ENCODE results near the gene GALR1. TPM values are rescaled to one million over a fixed set of nuclear protein-coding genes. Genes with fewer than 3 reads are reported as not detected.

GALR1 gene
- total and polyA plus RNA-seq, 2 donors (not counting 3 experiments of a cell fraction or from before 2014, with no cell fraction given) = not detected

DNA sequence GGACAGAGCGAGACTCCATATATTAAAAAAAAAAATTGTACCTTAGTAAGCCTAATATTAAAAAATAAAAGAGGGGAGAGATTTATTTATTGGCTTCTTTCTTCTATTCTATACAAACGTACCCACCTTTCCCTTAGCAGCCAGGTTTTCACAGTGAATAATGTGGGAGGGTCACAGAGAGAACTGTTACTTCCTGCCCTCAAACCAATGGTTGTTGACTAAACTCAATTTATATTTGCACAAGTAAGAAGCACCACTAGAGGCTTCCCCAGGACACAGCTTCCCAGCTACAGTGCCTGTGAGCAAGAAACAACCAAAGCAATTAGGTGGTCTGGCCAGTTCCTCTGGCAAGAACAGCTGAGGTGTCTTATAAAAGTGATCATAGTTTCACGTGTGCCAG, 28.9 kb upstream of the GALR1 start:
- no peak for TF ChIP-seq EZH2 (IDR thresholded peaks at IDR 0.05; ENCODE audit: borderline replicate concordance, low read depth, low read length, severe bottlenecking)
- no peak for TF ChIP-seq GATA2 (IDR thresholded peaks at IDR 0.05; ENCODE audit: insufficient read depth, insufficient read length, low read depth, low read length)
- no peak for TF ChIP-seq POLR2AphosphoS5 (IDR thresholded peaks at IDR 0.05; ENCODE audit: insufficient read depth, low read depth, low read length)
- TF ChIP-seq, protein P1, sequence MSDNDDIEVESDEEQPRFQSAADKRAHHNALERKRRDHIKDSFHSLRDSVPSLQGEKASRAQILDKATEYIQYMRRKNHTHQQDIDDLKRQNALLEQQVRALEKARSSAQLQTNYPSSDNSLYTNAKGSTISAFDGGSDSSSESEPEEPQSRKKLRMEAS (IDR thresholded peaks at IDR 0.05; ENCODE audit: insufficient read depth, insufficient read length) = no peak
- TF ChIP-seq, protein P2, sequence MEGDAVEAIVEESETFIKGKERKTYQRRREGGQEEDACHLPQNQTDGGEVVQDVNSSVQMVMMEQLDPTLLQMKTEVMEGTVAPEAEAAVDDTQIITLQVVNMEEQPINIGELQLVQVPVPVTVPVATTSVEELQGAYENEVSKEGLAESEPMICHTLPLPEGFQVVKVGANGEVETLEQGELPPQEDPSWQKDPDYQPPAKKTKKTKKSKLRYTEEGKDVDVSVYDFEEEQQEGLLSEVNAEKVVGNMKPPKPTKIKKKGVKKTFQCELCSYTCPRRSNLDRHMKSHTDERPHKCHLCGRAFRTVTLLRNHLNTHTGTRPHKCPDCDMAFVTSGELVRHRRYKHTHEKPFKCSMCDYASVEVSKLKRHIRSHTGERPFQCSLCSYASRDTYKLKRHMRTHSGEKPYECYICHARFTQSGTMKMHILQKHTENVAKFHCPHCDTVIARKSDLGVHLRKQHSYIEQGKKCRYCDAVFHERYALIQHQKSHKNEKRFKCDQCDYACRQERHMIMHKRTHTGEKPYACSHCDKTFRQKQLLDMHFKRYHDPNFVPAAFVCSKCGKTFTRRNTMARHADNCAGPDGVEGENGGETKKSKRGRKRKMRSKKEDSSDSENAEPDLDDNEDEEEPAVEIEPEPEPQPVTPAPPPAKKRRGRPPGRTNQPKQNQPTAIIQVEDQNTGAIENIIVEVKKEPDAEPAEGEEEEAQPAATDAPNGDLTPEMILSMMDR (IDR thresholded peaks at IDR 0.05; ENCODE audit: extremely low read depth in 1 of 2, insufficient read depth in 1 of 2, low read depth in 1 of 2, low read length in 2 of 2) = no peak
- no peak for TF ChIP-seq POLR2A (IDR thresholded peaks at IDR 0.05; ENCODE audit: low read depth, low read length)
- TF ChIP-seq MYC (IDR thresholded peaks at IDR 0.05; ENCODE audit: low read depth, low read length) = no peak
- TF ChIP-seq FOS (IDR thresholded peaks at IDR 0.05; ENCODE audit: borderline replicate concordance, insufficient read depth, low read length) = no peak
- TF ChIP-seq JUN (IDR thresholded peaks at IDR 0.05; ENCODE audit: borderline replicate concordance, insufficient read depth, insufficient read length, low read depth) = no peak
- no peak overlapping the region for H2AFZ ChIP-seq (ENCODE audit: low read depth, low read length)
- H3K9ac ChIP-seq (replicated peaks; ENCODE audit: extremely low read depth, insufficient read depth, low read length) = no peak overlapping the region
- FAIRE-seq = no peak
- intact Hi-C loops (cut with micrococcal nuclease) = no loop called here
- no peaks in the 10 kb centered on the region for H3K79me2 ChIP-seq (ENCODE audit: control insufficient read depth, insufficient read depth, low read length)
- no peaks in the 10 kb centered on the region for H3K9me3 ChIP-seq (replicated peaks; ENCODE audit: control insufficient read depth, insufficient read depth, low read length)
- no peaks in the 10 kb centered on the region for H3K9me1 ChIP-seq (replicated peaks; ENCODE audit: control insufficient read depth, extremely low read depth, insufficient read depth, low read length)
- no peaks in the 10 kb centered on the region for H3K4me1 ChIP-seq (ENCODE audit: control insufficient read depth, extremely low read depth, insufficient read depth, low read length)
- ChIA-PET POLR2A (no interaction called here), CTCF (no interaction called here)
- no peak overlapping the region for H3K4me3 ChIP-seq (replicated peaks in 1 of 3; ENCODE audit: insufficient read depth in 1 of 3, low read depth in 1 of 3, low read length in 3 of 3)
- no peak overlapping the region for H3K27ac ChIP-seq (ENCODE audit: insufficient read depth, low read depth, low read length)
- no peaks in the 10 kb centered on the region for H4K20me1 ChIP-seq (replicated peaks; ENCODE audit: control insufficient read depth, extremely low read depth, insufficient read depth, low read length)
- no TSS peak for BruUV-seq (replicated peaks)
- no peak overlapping the region for H3K4me2 ChIP-seq (ENCODE audit: insufficient read depth, low read length)
- no peaks in the 10 kb centered on the region for H3K27me3 ChIP-seq (ENCODE audit: control insufficient read depth in 2 of 2, insufficient read depth in 2 of 2, low read length in 2 of 2)
- DNase-seq (ENCODE audit: low read depth, low spot score) = no peak
- dilution Hi-C loops (cut with MboI; ENCODE audit: extremely low pct_ligation_motif_present, low sequenced_read_pairs) = no loop called here
- H3K36me3 ChIP-seq (ENCODE audit: control insufficient read depth in 2 of 2, extremely low read depth in 1 of 2, insufficient read depth in 2 of 2, low read length in 2 of 2) = no peaks in the 10 kb centered on the region

All from endothelial cell of umbilical vein (primary cell).